Stimulated activated CD4-positive, alpha-beta T cell treated with anti-CD3 and anti-CD28 coated beads, Interleukin-15, amount 100 ng/mL, for 24 hours (primary cell): Measurements from ENCODE around the gene SGMS2.
A peak's percentile ranks its signal among the peaks of the same experiment; 100 is the strongest.
"Not testable (repeated sequence)": the region's sequence is repeated elsewhere in the genome, so short reads cannot be mapped to it uniquely, and the experiment has no call there.

ENCODE experiments used
- DNase-seq: peaks from one replicate; pipeline ENCODE4 v3.0.0-alpha.2; 2020

Gene SGMS2

DNA sequence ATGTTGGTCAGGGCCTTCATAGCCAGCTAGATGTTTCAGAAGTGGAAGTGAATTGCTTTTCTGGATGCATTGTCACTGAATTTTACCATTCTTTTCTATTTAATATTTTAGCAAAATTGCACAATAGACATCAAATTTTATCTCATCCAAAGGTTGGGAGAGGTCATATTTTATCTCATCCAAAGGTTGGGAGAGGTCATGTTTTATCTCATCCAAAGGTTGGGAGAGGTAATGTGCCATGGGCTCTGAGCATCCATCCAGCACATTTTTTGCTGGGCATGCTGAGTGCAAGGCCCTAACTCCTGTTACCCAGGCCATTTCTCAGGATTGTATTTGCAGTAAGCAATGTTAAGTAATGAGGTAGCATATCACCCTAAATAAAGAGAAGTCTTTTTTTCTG lies 91.9 kb downstream of the SGMS2 start:
- no peak for DNase-seq

DNA sequence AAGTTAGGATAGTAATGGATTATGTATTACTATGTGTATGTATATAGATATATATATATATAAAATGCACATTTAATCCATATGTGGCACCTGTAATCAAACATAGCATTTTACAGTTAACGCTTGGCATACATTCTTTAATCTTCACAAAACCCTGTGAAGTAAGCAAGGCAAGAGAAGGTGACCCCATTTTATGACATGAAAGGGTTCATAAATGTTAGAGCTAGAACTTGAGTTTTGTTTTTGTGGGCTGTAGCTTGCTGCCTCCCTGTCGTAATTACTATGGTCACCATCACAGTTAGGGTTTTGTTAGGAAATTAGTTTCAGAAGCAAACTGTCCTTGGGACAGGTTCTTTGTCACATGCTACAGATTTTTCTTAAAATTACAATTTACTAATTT lies 92.8 kb downstream of the SGMS2 start:
- DNase-seq = no peak

DNA sequence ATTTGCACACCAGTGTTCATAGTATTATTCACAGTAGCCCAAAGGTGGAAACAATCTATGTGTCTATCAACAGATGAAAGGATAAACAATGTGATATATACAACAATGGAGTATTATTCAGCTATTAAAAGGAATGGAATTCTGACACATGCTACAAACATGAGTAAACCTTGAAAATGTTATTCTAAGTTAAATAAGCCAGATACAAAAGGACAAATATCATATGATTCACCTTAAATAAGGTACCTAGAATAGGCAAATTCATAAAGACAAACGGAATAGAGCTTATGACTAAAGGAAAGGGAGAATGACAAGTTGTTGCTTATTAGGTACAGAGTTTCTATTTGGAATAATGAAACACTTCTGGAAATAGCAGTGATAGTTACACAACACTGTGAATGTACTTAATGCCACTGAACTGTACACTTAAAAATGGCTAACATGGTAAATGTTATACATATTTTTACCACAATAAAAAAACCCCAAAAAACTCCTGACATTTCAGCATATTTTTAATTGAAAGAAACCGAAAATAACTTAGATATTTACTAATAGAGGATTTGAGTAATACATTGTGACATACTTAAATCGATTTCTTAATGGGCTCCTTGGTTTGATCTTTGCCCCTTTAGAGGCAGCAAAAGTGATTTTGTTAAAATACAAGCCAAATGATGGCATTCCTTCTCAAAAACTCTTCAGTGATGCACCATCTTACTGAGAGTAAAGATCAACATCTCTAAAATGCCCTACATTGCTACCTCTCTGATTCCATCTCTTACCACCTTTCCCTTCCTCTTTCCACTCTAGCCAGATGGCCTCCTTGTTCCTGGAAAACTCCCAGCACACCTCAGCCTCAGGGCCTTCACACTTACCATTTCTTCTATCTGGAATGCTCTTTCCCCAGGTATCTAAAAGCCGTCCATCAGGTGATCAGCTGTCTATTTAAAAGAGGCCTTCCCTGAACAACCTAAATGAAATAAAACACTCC lies 98.0 kb downstream of the SGMS2 start:
- no peak for DNase-seq

DNA sequence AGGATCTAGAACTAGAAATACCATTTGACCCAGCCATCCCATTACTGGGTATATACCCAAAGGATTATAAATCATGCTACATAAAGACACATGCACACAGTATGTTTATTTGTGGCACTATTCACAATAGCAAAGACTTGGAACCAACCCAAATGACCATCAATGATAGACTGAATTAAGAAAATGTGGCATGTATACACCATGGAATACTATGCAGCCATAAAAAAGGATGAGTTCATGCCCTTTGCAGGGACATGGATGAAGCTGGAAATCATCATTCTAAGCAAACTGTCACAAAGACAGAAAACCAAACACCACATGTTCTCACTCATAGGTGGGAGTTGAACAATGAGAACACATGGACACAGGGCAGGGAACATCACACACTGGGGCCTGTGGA lies 101.0 kb downstream of the SGMS2 start:
- not testable (repeated sequence) for DNase-seq

DNA sequence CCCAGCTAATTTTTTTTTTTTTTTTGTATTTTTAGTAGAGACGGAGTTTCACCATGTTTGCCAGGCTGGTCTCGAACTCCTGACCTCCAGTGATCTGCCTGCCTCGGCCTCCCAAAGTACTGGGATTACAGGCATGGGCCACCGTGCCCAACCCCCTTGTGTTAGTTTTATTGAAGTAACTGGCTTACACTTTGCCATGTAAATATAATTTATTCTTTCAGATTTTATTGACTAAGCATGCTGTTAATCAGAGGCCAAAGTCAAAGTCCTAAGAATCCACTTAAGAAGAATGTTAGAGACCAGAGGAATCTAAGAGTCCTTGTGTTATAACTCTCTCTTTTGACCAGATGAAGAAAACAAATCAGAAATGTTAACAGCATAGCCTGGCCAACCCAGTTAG lies 102.1 kb downstream of the SGMS2 start:
- DNase-seq = not testable (repeated sequence)

DNA sequence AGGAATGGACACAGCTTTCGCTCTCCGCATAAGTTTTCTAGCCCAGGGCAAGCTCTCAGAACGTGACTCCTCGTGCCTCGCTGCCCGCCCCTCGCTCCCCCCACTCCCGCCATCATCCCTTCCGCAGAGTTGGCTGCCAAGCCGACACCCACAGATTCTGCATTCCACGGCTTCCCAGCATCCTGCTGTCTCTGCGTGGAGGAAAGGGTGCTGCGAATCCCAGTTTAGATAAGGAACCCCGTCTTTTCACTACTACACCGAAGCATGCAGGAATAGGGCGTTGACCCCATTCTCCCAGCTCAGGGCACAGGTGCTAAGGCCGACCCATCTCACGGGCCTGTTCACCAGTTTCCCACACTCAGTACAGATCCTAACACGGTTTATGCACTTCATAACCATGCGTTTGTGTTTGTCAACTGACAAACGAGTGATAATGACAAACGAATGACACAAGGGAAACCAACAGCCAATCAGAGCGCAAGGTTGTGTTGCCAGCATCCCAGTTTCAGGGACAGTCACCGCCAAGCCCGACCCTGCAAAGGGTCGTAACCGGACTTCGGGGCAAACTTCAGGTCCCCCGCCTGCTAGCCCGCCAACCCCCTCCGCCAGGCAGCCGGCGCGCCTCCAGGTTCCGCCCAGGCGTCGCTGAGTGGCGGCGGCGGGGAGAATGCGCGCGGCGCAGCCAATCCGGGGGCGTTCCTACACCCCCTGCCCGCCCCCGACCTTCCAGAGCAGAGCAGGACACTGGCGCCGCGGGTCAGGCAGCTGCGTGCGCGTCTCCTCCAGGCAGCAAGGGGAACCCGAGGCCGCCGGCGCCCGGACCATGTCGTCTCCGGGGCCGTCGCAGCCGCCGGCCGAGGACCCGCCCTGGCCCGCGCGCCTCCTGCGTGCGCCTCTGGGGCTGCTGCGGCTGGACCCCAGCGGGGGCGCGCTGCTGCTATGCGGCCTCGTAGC lies 106.4 kb downstream of the SGMS2 start, which contains the start of gene CYP2U1:
Gene CYP2U1 (plus strand): TSS at position 729 of the 954 bp plus-strand sequence. CDS start 95 bp downstream, at position 824.
- peak; percentile 86 for DNase-seq

DNA sequence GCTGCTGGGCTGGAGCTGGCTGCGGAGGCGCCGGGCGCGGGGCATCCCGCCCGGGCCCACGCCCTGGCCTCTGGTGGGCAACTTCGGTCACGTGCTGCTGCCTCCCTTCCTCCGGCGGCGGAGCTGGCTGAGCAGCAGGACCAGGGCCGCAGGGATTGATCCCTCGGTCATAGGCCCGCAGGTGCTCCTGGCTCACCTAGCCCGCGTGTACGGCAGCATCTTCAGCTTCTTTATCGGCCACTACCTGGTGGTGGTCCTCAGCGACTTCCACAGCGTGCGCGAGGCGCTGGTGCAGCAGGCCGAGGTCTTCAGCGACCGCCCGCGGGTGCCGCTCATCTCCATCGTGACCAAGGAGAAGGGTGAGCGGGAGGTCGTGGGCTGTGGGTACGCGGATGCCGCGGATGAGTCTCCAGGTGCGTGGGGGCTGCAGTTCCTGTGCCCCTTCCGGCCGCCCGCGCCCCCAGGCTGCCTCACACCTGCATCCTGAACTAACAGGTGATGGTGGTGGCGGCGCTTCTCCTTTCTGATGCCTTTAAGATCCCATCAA lies 107.1 kb downstream of the SGMS2 start:
- peak; percentile 45 for DNase-seq

DNA sequence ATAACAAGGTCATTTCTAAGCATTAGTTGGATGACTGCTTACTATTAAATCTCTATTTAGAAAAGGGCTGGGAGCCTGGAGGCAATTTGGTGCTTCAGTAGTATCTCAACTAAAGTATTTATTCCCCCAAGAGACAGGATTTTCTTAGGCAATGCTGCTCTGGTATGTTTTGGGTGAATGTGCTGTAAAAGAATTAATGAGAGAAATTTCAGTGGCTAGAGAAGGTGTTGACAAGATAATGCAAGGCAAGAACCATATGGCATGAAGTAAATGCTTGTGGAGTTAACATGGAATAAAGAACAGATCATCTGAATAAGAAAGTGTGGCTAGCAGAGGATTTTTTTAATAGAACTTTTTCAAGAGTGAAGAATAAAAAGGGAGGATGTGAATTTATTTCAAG lies 110.5 kb downstream of the SGMS2 start:
- DNase-seq = no peak

DNA sequence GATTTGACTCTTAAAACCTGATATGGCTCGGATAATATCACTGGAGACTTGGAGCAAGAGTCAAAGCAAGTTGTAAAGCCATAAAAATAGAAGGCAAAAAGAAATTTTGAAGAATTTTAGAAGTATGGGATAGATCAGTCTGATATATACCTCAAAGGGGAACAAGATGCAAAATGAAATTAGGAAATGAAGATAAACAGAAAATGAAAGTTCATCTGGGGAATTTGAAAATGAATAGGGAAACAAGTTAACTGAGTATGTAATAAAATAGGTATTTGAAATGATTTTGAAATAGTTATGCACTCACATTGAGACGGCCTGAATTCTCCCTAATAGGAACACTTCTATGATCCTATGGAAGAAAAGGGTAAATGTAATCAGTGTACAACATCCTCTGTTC lies 112.3 kb downstream of the SGMS2 start:
- DNase-seq = no peak

DNA sequence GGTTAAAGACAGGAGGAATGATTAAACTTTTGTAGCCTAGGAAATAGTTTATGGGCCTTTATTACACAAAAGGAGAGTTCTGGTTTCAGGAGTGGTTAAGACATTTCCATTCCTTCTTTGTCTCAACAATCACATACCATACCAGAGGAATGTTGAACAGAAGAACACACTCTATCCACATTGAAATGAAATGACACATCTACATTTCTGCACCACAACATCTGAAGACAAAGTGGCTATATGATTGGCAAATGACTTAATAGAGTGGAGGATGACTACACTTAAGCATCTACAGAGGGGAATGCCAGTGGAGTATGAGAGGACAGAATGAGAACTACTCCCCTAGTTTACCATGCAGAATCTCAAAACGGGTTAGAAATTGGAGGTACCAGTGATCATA lies 114.6 kb downstream of the SGMS2 start:
- no peak for DNase-seq

DNA sequence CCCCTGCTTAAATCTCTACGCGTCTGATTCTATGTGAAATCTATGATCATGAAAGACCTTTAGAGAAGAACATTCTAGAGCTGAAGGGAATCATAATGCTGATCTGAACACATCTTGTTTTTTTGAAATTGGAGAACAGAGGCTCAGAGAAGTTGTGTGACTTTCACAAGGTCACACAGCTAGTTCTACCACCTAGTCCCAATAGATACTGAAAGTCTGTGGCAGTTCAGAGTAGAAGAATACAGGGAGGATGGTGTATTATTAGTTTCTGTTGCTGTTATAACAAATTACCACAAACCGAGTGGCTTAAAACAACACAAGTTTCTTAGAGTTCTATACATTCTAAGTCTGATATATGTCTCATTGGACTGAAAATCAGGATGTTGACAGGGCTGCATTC lies 121.1 kb downstream of the SGMS2 start:
- DNase-seq = no peak

DNA sequence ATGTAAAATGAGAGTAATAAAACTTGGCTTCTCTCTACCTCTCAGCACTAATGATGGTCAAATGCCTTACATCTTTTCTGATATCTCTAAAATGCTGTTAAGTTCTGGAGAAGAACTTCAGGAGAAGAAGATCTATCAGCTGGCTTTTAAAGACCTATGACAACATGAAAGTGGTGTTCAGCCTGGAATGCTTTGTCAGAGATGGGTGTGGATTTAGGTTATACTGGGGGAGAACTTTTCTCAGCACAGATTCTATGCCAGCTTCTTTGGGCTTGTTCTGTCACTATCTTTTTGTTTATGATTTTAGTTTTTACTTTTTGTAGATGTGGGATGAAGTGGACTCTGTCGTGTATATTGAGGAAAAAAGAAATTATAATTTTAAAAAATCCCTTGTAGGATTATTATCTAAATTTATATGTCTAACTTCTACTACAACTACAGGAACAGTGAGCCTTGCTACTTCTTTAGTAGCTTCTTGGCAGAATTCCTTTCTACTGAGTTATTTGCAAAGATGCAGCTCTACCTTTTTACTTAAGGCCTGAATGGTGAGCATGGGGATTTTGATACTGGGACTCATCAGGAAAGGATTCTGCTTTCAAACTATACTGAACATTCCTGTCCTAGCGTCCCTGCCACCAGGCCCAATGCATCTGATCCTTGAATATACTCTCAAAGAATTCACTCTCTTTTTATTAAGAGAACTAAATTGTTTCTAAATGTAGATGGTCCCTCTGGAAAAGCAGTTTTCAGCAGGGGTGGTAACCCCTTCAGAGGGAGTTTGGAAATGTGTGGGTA lies 126.2 kb downstream of the SGMS2 start:
- no peak for DNase-seq

DNA sequence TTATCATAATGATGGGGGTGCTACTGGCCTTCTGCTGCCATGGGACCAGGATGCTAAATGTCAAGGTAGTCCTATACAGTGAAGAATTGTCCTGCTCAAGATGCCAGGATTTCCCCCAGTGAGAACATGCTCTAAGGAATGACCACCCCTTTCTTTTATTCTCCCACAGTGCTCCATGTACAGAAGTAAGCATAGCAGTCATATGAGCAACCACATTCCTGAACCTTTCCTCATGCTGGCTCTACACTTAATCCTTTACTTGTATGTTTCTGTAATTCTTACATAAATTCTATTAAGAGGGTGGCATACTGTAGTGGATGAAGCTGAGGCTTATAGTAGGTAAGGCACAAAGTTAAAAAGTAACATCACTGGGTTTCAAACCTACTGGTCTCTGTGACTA lies 126.8 kb downstream of the SGMS2 start:
- no peak for DNase-seq

DNA sequence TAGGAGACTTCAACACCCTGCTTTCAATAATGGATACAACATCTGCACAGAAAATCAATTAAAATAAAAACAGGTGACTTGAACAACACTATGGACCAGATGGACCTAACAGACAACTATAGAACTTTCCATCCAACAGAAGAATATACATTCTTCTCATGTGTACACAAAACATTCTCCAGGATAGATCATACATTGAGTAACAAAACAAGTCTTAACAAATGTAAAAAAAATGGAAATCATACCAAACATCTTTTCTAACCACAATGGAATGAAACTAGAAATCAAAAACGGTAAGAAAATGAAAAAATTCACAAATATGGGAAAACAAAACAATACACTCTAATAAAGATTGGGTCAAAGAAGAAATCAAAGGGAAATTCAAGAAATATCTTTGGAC lies 131.3 kb downstream of the SGMS2 start:
- no peak for DNase-seq
